UCSD-AML1 (cell line): ENCODE measurements around the gene P4HB.

Source experiments
- DNase-seq: peaks from one replicate; lab custom pipeline; 2025; ENCODE audit not compliant: unreplicated experiment; lab: John Stamatoyannopoulos, UW

Gene P4HB

GRCh38 chr17:81869221-81870130 is 9.1 kb upstream of the P4HB start:
- DNase-seq: no peak

DNA sequence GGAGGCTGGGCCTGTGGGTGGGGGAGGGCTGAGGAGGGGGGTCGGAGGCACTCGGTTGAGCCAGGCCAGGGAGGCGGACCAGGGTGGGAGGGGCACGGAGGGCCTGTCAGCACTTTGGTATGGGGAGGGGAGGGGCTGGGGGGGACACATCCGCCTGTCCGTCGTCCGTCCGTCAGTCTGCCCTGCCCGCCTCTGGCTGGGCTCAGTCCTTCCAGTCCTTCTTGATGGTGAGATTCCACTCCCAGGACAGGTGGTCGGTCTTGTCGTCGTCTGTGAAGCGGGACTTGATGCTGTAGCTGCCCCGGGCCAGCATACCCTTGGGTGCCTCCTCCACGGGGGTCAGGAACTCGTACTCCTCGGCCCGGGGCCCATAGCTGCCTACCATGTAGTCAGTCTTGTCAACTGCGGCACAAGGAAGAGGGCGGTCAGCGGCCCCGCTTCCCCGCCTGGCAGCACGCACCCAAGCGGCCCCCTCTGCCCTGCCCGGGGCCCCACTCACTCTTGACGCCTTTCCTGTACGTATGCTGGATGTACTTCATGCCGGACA is 8.4 kb upstream of the P4HB start:
- DNase-seq: no peak

GRCh38 chr17:81867991-81868673 is 7.8 kb upstream of the P4HB start:
- DNase-seq: no peak

DNA sequence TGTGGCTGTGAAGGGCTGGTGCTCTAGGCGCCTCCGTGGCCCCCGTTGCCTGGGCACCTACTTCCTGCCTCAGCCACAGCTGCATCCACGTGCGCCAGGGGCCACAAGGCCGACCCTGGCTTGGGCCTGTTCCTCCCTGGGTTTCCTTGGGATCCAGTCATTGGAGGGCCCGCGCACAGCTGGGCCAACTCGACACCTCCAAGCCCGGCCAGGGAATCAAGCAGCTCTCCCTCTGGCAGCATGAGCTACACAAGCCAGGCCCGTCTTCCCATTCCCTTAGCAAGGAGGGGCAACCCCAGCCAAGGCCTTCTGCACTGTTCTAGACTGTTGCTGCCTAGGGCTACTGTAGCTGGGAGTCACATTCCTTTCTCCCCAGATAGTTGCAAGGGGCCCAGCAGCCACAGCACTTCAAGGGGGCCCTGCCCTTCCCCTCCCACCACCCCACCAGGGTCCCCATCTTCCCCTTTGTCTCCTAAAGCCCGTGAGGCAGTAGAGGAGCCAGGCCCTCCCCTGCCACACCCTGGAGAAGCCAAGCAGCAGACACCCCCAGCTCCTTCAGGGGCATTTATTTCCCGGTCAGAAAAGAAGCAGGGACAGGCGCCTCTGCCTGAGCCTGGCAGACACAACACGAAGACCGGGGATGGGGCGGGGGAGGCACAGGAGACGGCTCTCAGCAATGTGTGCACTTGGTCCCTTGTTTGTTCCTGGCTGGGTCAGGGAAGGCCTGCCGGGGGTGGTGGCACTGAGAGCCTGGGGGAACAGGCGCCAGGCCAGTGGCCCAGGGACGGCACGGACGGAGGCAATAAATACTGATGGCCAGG is 7.0 kb upstream of the P4HB start:
- DNase-seq: peak; percentile 57

- no peak for DNase-seq
These were observed 6.3 kb upstream of the P4HB start for GRCh38 chr17:81866440-81867169.

- DNase-seq: no peak
These were observed 5.6 kb upstream of the P4HB start for GRCh38 chr17:81865733-81866439.

GRCh38 chr17:81865358-81865732 is 5.0 kb upstream of the P4HB start:
- DNase-seq: no peak

GRCh38 chr17:81863833-81864768 is 3.8 kb upstream of the P4HB start:
- no peak for DNase-seq

- no peak for DNase-seq
These were observed 2.9 kb upstream of the P4HB start for GRCh38 chr17:81863123-81863675.

- DNase-seq: peak; percentile 100
These were observed 627 bp upstream of the P4HB start for GRCh38 chr17:81860756-81861568.

- DNase-seq: no peak
These were observed 1.1 kb downstream of the P4HB start for GRCh38 chr17:81858967-81859905.

GRCh38 chr17:81858170-81858966 is 2.0 kb downstream of the P4HB start:
- no peak for DNase-seq

DNA sequence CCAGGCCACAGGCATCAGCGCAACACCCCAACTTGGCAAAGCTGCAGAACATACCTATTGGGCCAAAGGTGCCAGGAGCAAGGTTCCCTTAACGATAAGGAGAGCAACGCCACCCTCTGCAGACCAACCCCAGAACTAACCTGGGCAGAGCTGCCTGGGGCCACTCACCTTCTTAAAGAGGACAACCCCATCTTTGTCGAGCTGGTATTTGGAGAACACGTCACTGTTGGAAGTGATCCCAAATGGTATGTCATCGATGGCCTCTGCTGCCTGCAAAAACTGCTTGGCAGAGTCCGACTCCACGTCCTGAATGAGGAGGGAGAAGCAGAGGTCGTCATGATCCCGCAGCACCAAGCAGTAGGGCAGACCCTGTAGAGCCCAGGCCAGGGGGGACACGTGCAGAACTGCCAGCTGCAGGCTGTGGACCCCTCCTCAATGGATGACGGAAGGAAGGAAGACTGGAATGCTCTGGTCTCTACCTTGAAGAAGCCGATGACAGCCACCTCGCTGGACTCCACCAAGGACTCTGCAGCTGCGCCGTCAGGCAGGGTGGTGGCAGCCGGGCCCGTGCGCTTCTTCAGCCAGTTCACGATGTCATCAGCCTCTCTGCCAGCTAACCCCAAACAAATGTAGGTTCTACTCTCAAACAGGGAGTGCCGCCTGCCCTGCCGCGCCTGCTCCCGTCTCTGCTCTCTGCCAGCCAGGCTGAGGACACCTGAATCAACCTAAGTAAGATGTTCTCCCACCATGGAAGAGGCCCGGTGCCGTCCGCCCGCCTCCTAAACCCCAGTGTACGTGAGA is 5.2 kb downstream of the P4HB start:
- DNase-seq: no peak

- no peak for DNase-seq
These were observed 8.1 kb downstream of the P4HB start for GRCh38 chr17:81852237-81852636.

- no peak for DNase-seq
These were observed 8.9 kb downstream of the P4HB start for GRCh38 chr17:81851423-81851822.
